GM12878 (cell line): Measurements from ENCODE around the gene PPP1R12A. TPM values are rescaled to one million over a fixed set of nuclear protein-coding genes. Genes with fewer than 3 reads are reported as not detected.

Experiments used
- ATAC-seq: fragments of 200-7000 bp; cut with Tn5 transposase; 3 replicates; pipeline ENCODE4 v1.9.1; 2020; ENCODE audit warnings: mild to moderate bottlenecking, moderate library complexity
- BruUV-seq: library from RNA; stranded (reverse); fragments of 400-500 nt; replicated peaks from 2 replicates; lab custom pipeline; 2021; lab: Mats Ljungman, UMichigan
- CTCF ChIA-PET: fragments of 300-600 bp; sonication (Branson Sonifier 250); formaldehyde crosslinking; extraction: SDS; loops from one replicate; lab custom pipeline; 2021; ENCODE audit warnings: inconsistent platforms; lab: Yijun Ruan, JAX
- POLR2A ChIA-PET: fragments of 350-600 bp; formaldehyde crosslinking; extraction: SDS; loops from one replicate; lab custom pipeline; 2021; ENCODE audit warnings: inconsistent platforms; lab: Charles Lee
- RAD21 ChIA-PET: fragments of 300-600 bp; sonication (Branson Sonifier 250); formaldehyde crosslinking; loops from one replicate; lab custom pipeline; 2023; ENCODE audit warnings: antibody characterized with exemption; ENCODE audit not compliant: unreplicated experiment; lab: Charles Lee
- SMC1A ChIA-PET: fragments of 300-600 bp; sonication (Branson Sonifier 250); formaldehyde crosslinking; loops from one replicate; lab custom pipeline; 2023; ENCODE audit not compliant: unreplicated experiment, uncharacterized antibody; lab: Charles Lee
- DNase-seq: peaks from one replicate; pipeline ENCODE4 v3.0.0-alpha.2; 2011; ENCODE audit warnings: low read depth, low spot score
- FAIRE-seq: peaks from 3 replicates; lab custom pipeline; 2011; peaks lifted over from hg19 to GRCh38; lab: Jason Lieb, UNC
- H2AFZ ChIP-seq: 2 replicates; pipeline ENCODE4 v1.6.0; 2011; ENCODE audit warnings: low read depth, low read length, control low read depth; ENCODE audit not compliant: control insufficient read depth
- H3K27ac ChIP-seq: 2 replicates; pipeline ENCODE4 v1.5.1; 2011; ENCODE audit warnings: control low read depth; ENCODE audit not compliant: control insufficient read depth, insufficient read depth
- H3K27me3 ChIP-seq, 2 experiments: replicated peaks in 1 of 2; 2 replicates each; pipeline versions ENCODE4 v1.6.0 to v1.6.1; 2011; ENCODE audit warnings: low read length in 1 of 2; ENCODE audit not compliant: control insufficient read depth in 2 of 2, insufficient read depth in 2 of 2
- H3K36me3 ChIP-seq, 2 experiments: 2 replicates each; pipeline ENCODE4 v1.5.1; 2011; ENCODE audit warnings: low read length in 1 of 2; ENCODE audit not compliant: control insufficient read depth in 2 of 2, insufficient read depth in 2 of 2
- H3K4me1 ChIP-seq: 2 replicates; pipeline ENCODE4 v1.6.1; 2011; ENCODE audit warnings: mild to moderate bottlenecking, low read length, moderate library complexity, mixed read lengths; ENCODE audit not compliant: control insufficient read depth, insufficient read depth
- H3K4me2 ChIP-seq: 2 replicates; pipeline ENCODE4 v1.6.0; 2011; ENCODE audit warnings: control low read depth; ENCODE audit not compliant: control insufficient read depth, insufficient read depth
- H3K4me3 ChIP-seq: fragments of 200-600 bp; sonication (generic); 2 replicates; pipeline ENCODE4 v1.5.1; 2016
- H3K79me2 ChIP-seq: 2 replicates; pipeline ENCODE4 v1.6.0; 2011; ENCODE audit warnings: low read length; ENCODE audit not compliant: control insufficient read depth, insufficient read depth
- H3K9ac ChIP-seq: 2 replicates; pipeline ENCODE4 v1.8.0; 2011; ENCODE audit warnings: low read length, control low read depth, mixed read lengths; ENCODE audit not compliant: control insufficient read depth, insufficient read depth
- H3K9me3 ChIP-seq: replicated peaks from 3 replicates; pipeline ENCODE4 v1.5.1; 2011; ENCODE audit warnings: mild to moderate bottlenecking, low read length; ENCODE audit not compliant: control insufficient read depth, insufficient read depth
- H4K20me1 ChIP-seq: 2 replicates; pipeline ENCODE4 v1.6.0; 2011; ENCODE audit not compliant: control insufficient read depth, insufficient read depth
- CREB1 ChIP-seq: IDR thresholded peaks from 2 replicates; pipeline ENCODE4 v1.6.1; 2012; ENCODE audit warnings: low read depth, mild to moderate bottlenecking, inconsistent platforms
- JUNB ChIP-seq: IDR thresholded peaks from 2 replicates; pipeline ENCODE4 v1.6.1; 2016; ENCODE audit warnings: antibody characterized with exemption, mild to moderate bottlenecking
- PAX8 ChIP-seq: fragments of 450-650 bp; IDR thresholded peaks from 2 replicates; pipeline ENCODE4 v1.6.1; 2017; ENCODE audit warnings: mild to moderate bottlenecking, moderate library complexity
- RAD21 ChIP-seq: IDR thresholded peaks from 2 replicates; pipeline ENCODE4 v1.6.1; 2011; ENCODE audit warnings: mild to moderate bottlenecking, low read depth, low read length, moderate library complexity; ENCODE audit not compliant: insufficient read depth
- SRF ChIP-seq, 2 experiments: IDR thresholded peaks; 2 replicates each; pipeline ENCODE4 v1.6.1; 2011; ENCODE audit warnings: low read depth in 2 of 2, low read length in 2 of 2, mild to moderate bottlenecking in 1 of 2, moderate library complexity in 1 of 2
- STAT1 ChIP-seq: fragments of 450-650 bp; conservative IDR thresholded peaks from 2 replicates; pipeline ENCODE4 v1.6.1; 2014; ENCODE audit warnings: antibody characterized with exemption, mild to moderate bottlenecking
- ZNF24 ChIP-seq: fragments of 450-650 bp; IDR thresholded peaks from 2 replicates; pipeline ENCODE4 v1.6.1; 2017; ENCODE audit warnings: antibody characterized with exemption, mild to moderate bottlenecking
- ZNF622 ChIP-seq: fragments of 450-650 bp; IDR thresholded peaks from 2 replicates; pipeline ENCODE4 v1.6.1; 2017; ENCODE audit warnings: mild to moderate bottlenecking, inconsistent platforms
- WGBS: methylation state at CpG from one replicate; pipeline ENCODE4 v1.1.6; 2016; ENCODE audit warnings: low lambda C conversion rate; ENCODE audit not compliant: insufficient replicate concordance, insufficient coverage; ENCODE audit errors: missing lambda C conversion rate; 5-methylcytosine and 5-hydroxymethylcytosine counted together
- in situ Hi-C: fragments of 300-500 bp; cut with MboI; formaldehyde crosslinking; loops from 9 replicates; pipeline ENCODE4 v1.14.3; 2018; ENCODE audit warnings: mixed read lengths
- intact Hi-C: fragments of 100-400 bp; cut with micrococcal nuclease; formaldehyde crosslinking; loops from one replicate; pipeline ENCODE4 v1.14.2; 2022; ENCODE audit not compliant: unreplicated experiment
- polyA plus RNA-seq, 11 experiments: library from polyadenylated mRNA; depleted of rRNA in 4 of 11; unstranded in 6 of 11; stranded (reverse) in 5 of 11; fragments of >200 nt; fragmentation: Nextera tagmentation in 4 of 11; fragmentation: Illumina TruSeq in 1 of 11; extraction: Ambion mirVana in 4 of 11; extraction: Trizol in 1 of 11; gene quantifications; 1 replicate in 1 of 11; 2 replicates in 10 of 11; pipeline versions ENCODE4 v1.2.1 to v1.2.3, GENCODE V29; 2011 to 2016; ENCODE audit warnings: inconsistent platforms in 2 of 11, missing spikeins in 2 of 11, low read depth in 1 of 11
- total RNA-seq, 4 experiments: library from RNA; depleted of rRNA in 3 of 4; stranded (reverse); fragments of >200 nt in 3 of 4; fragmentation: Illumina TruSeq in 1 of 4; extraction: Trizol in 1 of 4; gene quantifications; 2 replicates each; pipeline versions ENCODE4 v1.2.1 to v1.2.3, GENCODE V29; 2013 to 2021
- TF ChIP-seq, protein P1 (sequence below): fragments of 450-650 bp; IDR thresholded peaks from 2 replicates; pipeline ENCODE4 v1.6.1; 2017; ENCODE audit warnings: mild to moderate bottlenecking
- TF ChIP-seq, protein P2 (sequence below): IDR thresholded peaks from 2 replicates; pipeline ENCODE4 v1.6.1; 2011; ENCODE audit warnings: borderline replicate concordance, low read depth, mild to moderate bottlenecking, moderate library complexity, mixed read lengths, low read length; ENCODE audit not compliant: insufficient read depth; ENCODE audit errors: extremely low read length
- TF ChIP-seq, protein P3 (sequence below): IDR thresholded peaks from 2 replicates; pipeline ENCODE4 v1.6.1; 2012; ENCODE audit warnings: low read depth, low read length, improper control_type of control experiment
- TF ChIP-seq, protein P4 (sequence below): fragments of 450-650 bp; IDR thresholded peaks from 2 replicates; pipeline ENCODE4 v1.6.1; 2017; ENCODE audit warnings: low read depth, mild to moderate bottlenecking, moderate library complexity

The PPP1R12A gene
- total and polyA plus RNA-seq, 10 of the 15 experiments (the other 5 are each of a cell fraction or from before 2014, with no cell fraction given): 22.8 to 134 (median 51.4) TPM

DNA sequence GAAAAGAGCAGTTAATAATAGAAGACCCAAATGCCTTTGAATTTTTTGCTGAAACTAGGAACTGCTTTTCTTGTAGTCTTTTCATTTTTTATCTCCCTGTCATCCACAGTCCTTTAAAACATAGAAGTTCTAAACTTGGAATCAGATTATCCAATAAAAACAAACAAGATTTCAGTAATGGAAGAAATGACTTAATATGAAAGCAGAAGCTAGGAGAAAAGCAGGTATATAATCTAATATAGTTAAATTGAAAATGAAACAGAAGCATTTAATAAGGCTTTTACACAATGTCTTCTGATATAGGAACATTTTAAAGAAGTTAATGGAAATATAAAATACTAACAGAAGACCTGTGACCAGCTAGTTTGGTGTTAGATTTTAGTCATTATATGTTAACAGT, 26.5 kb downstream of the PPP1R12A start:
- POLR2A ChIA-PET: interaction anchor here (1.4 kb wide), 1 partner anchor 20 kb away, joined by 5 read pairs; no protein-coding TSS in a partner anchor
- TF ChIP-seq JUNB: peak; percentile 23; the same call in 1 of the 2 replicates
- TF ChIP-seq, protein P1, sequence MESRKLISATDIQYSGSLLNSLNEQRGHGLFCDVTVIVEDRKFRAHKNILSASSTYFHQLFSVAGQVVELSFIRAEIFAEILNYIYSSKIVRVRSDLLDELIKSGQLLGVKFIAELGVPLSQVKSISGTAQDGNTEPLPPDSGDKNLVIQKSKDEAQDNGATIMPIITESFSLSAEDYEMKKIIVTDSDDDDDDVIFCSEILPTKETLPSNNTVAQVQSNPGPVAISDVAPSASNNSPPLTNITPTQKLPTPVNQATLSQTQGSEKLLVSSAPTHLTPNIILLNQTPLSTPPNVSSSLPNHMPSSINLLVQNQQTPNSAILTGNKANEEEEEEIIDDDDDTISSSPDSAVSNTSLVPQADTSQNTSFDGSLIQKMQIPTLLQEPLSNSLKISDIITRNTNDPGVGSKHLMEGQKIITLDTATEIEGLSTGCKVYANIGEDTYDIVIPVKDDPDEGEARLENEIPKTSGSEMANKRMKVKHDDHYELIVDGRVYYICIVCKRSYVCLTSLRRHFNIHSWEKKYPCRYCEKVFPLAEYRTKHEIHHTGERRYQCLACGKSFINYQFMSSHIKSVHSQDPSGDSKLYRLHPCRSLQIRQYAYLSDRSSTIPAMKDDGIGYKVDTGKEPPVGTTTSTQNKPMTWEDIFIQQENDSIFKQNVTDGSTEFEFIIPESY: no peak
- TF ChIP-seq, all 136 proteins: peak for 1
- no TSS peak for BruUV-seq
- no peaks in the 10 kb centered on the region for H4K20me1 ChIP-seq
- H3K27ac ChIP-seq: no peak overlapping the region
- RAD21 ChIA-PET: interaction anchor here (0.9 to 1.0 kb wide), 2 partner anchors 25 to 43 kb away, joined by 3 read pairs; no protein-coding TSS in a partner anchor
- no peak overlapping the region for H2AFZ ChIP-seq
- SMC1A ChIA-PET: interaction anchor here (1.3 to 1.6 kb wide), 3 partner anchors 14 to 23 kb away, joined by 3 to 5 read pairs (median 3); no protein-coding TSS in a partner anchor
- H3K4me2 ChIP-seq: no peak overlapping the region
- no peak for DNase-seq
- CTCF ChIA-PET: no interaction called here
- no peaks in the 10 kb centered on the region; a peak in 1 of 4 replicates for H3K36me3 ChIP-seq
- no peak overlapping the region for H3K4me3 ChIP-seq
- no peaks in the 10 kb centered on the region for H3K4me1 ChIP-seq
- no peak for ATAC-seq
- FAIRE-seq: no peak
- H3K79me2 ChIP-seq: peaks cover 71% of the 10 kb centered on the region
- no peaks in the 10 kb centered on the region; the same call in 2 of the 3 replicates for H3K9me3 ChIP-seq
- in situ Hi-C loops: no loop called here
- H3K27me3 ChIP-seq: no peaks in the 10 kb centered on the region
- H3K9ac ChIP-seq: no peak overlapping the region
- intact Hi-C loops: no loop called here

DNA sequence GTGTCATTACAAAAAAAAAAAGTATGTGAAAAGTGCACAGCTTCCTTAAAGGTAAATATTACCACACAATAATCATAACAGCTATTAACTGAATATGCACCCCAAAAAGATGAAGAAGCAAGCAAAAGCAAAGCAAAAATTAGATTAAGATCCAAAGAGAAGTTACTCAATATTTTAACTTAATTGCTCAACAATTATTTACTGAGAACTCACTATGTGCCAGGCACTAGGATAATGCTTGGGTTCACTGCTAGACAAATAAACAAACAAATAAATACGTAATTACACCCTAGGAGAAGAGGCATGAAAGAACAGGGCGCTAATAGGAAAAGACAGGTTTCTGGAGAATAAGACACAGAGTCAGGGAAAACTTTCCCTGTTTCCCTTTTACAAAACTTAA, 33.4 kb downstream of the PPP1R12A start:
- Histone ChIP-seq H3K36me3 (no peaks in the 10 kb centered on the region), H3K27me3 (no peaks in the 10 kb centered on the region), H4K20me1 (no peaks in the 10 kb centered on the region), H3K79me2 (peaks cover 67% of the 10 kb centered on the region), H3K4me1 (no peaks in the 10 kb centered on the region), H3K27ac (no peak overlapping the region), H3K9ac (no peak overlapping the region), H3K4me2 (no peak overlapping the region), H3K9me3 (no peaks in the 10 kb centered on the region), H3K4me3 (no peak overlapping the region), H2AFZ (no peak overlapping the region)
- FAIRE-seq: no peak
- ChIA-PET CTCF (interaction anchor here (0.7 kb wide), 1 partner anchor 10 kb away, joined by 3 read pairs; no protein-coding TSS in a partner anchor), POLR2A (no interaction called here), RAD21 (no interaction called here), SMC1A (interaction anchor here (0.9 to 1.4 kb wide), 2 partner anchors 10 to 14 kb away, joined by 4 to 5 read pairs; no protein-coding TSS in a partner anchor)
- ATAC-seq: no peak
- no TSS peak for BruUV-seq
- DNase-seq: no peak
- 98% methylated on average over 2 of the region's 2 CpGs for WGBS
- in situ Hi-C loops: no loop called here
- intact Hi-C loops: no loop called here
- TF ChIP-seq SRF (IDR thresholded peaks at IDR 0.05; ENCODE audit: low read depth in 2 of 2, low read length in 2 of 2) (no peak), CREB1 (no peak), PAX8 (no peak), ZNF24 (no peak), STAT1 (no peak), RAD21 (no peak), ZNF622 (no peak)
- TF ChIP-seq, protein P2, sequence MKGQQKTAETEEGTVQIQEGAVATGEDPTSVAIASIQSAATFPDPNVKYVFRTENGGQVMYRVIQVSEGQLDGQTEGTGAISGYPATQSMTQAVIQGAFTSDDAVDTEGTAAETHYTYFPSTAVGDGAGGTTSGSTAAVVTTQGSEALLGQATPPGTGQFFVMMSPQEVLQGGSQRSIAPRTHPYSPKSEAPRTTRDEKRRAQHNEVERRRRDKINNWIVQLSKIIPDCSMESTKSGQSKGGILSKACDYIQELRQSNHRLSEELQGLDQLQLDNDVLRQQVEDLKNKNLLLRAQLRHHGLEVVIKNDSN: no peak
- TF ChIP-seq, protein P3, sequence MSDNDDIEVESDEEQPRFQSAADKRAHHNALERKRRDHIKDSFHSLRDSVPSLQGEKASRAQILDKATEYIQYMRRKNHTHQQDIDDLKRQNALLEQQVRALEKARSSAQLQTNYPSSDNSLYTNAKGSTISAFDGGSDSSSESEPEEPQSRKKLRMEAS: no peak
- TF ChIP-seq, protein P4, sequence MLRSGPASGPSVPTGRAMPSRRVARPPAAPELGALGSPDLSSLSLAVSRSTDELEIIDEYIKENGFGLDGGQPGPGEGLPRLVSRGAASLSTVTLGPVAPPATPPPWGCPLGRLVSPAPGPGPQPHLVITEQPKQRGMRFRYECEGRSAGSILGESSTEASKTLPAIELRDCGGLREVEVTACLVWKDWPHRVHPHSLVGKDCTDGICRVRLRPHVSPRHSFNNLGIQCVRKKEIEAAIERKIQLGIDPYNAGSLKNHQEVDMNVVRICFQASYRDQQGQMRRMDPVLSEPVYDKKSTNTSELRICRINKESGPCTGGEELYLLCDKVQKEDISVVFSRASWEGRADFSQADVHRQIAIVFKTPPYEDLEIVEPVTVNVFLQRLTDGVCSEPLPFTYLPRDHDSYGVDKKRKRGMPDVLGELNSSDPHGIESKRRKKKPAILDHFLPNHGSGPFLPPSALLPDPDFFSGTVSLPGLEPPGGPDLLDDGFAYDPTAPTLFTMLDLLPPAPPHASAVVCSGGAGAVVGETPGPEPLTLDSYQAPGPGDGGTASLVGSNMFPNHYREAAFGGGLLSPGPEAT: no peak
